Posterior cingulate gyrus (tissue), 11 donors: ENCODE measurements around the gene AVEN.
"Not testable (repeated sequence)": the region's sequence is repeated elsewhere in the genome, so short reads cannot be mapped to it uniquely, and the experiment has no call there.

ENCODE experiments used
- DNase-seq, 10 donors: peaks; one replicate each; pipeline versions ENCODE4 v3.0.0 to v3.0.0-alpha.2; 2020 to 2021; ENCODE audit warnings: mixed read lengths in 3 of 10
- intact Hi-C: fragments of 100-400 bp; cut with DNase I; formaldehyde crosslinking; loops from one replicate; pipeline ENCODE4 v1.15.1; 2023

AVEN gene

GRCh38 chr15:34038871-34039789 is at the start of gene AVEN:
AVEN (minus strand) TSS chr15:34039204; CDS start chr15:34039046, 158 bp downstream.
- intact Hi-C loops, result loop anchor here (2.0 to 5.0 kb wide), 2 partner anchors 64 to 303 kb away; partner anchors contain the start of genes NOP10, NUTM1 and PGBD4
- peak in 9 of 10 donors; percentile 22 to 91 (median 32) for DNase-seq

GRCh38 chr15:34085746-34086145 is 46.7 kb upstream of the AVEN start:
- no peak for DNase-seq
- intact Hi-C loops, result no loop called here

GRCh38 chr15:34084086-34084485 is 45.1 kb upstream of the AVEN start:
- intact Hi-C loops, result no loop called here
- peak in 7 of 10 donors; percentile 18 to 88 (median 42) for DNase-seq

DNA sequence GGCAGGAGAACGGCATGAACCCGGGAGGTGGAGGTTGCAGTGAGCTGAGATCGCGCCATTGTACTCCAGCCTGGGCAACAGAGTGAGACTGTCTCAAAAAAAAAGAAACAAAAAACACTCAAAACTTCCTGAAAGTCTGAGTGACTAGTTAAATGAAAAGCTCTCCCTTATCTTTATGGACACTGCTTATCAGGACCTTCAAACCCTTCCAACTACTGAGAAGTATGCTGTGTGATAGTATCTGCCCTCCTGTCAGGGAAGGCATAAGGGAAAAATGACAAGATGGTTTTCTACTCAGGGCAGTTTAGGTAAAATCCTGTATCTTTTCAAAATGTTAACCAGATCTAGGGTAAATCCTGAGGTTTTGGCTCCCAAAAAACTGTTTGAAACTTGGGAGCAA is 40.9 kb upstream of the AVEN start:
- intact Hi-C loops, result no loop called here
- no peak for DNase-seq

GRCh38 chr15:34078900-34079299 is 39.9 kb upstream of the AVEN start:
- DNase-seq, result no peak
- intact Hi-C loops, result no loop called here

DNA sequence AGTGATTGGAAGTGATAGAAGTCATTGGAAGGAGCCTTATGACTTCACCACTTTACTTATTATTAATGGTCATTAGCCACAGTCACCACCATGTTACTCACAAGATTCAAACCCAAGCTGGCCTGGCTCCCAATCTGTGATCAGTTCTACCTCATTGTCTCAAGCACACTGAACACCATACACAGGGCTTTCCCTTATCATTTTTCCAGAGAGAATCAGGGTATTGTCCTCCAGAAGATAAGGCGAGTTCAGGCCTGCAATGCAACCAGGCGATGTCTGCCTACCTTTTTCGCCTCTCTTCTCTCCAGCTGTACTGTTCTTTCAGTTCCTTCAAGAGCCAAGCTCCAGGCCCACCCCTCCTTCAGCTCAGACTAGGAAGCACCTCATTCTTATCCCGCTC is 37.8 kb upstream of the AVEN start:
- intact Hi-C loops, result no loop called here
- no peak for DNase-seq

- DNase-seq, result no peak
- intact Hi-C loops, result no loop called here
These were observed 31.0 kb upstream of the AVEN start for GRCh38 chr15:34070003-34070402.

- DNase-seq, result no peak
- intact Hi-C loops, result no loop called here
These were observed 26.9 kb upstream of the AVEN start for GRCh38 chr15:34065941-34066340.

- DNase-seq, result no peak
- intact Hi-C loops, result no loop called here
These were observed 26.3 kb upstream of the AVEN start for GRCh38 chr15:34065261-34065660.

GRCh38 chr15:34064438-34064837 is 25.4 kb upstream of the AVEN start:
- intact Hi-C loops, result loop anchor here (5.0 kb wide), 1 partner anchor 303 kb away; the partner anchor contains the start of gene LPCAT4
- DNase-seq, result no peak

GRCh38 chr15:34059946-34060345 is 20.9 kb upstream of the AVEN start:
- intact Hi-C loops, result loop anchor here (5.0 kb wide), 1 partner anchor 307 kb away; the partner anchor contains the start of gene LPCAT4
- DNase-seq, result no peak

DNA sequence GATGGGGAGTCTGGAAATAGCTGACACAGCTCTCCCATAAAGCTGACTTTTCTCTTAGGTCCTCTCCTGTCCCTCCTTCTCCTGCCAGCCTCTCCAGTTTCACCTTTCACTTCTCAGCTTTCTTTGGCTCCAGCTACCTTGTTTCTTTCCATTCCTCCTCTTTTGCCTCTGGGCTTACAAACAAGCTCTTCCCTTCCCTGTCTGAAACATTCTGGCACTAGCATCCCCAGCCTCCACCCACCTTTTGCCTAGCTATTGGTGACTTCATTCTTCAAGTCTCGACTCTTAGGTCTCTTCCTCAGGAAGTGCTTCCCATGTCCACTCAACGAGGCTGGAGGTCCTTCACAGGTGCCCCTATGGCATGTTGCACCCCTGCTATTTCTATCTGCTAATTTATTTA is 20.5 kb upstream of the AVEN start:
- intact Hi-C loops, result no loop called here
- DNase-seq, result no peak

DNA sequence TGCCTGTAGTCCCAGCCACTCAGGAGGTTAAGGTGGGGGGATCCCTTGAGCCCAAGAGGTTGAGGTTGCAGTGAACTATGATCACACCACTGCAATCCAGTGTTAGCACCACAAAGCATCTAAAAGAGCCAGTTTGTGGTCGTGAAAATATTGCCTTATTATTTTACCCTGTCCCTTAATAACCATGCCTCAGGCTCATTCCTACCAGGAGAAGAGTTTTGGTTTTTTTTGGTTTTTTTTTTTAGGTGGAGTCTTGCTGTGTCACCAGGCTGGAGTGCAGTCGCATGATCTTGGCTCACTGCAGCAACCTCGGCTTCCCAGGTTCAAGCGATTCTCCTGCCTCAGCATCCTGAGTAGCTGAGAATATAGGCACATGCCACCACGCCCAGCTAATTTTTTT is 17.9 kb upstream of the AVEN start:
- DNase-seq, result no peak
- intact Hi-C loops, result no loop called here

DNA sequence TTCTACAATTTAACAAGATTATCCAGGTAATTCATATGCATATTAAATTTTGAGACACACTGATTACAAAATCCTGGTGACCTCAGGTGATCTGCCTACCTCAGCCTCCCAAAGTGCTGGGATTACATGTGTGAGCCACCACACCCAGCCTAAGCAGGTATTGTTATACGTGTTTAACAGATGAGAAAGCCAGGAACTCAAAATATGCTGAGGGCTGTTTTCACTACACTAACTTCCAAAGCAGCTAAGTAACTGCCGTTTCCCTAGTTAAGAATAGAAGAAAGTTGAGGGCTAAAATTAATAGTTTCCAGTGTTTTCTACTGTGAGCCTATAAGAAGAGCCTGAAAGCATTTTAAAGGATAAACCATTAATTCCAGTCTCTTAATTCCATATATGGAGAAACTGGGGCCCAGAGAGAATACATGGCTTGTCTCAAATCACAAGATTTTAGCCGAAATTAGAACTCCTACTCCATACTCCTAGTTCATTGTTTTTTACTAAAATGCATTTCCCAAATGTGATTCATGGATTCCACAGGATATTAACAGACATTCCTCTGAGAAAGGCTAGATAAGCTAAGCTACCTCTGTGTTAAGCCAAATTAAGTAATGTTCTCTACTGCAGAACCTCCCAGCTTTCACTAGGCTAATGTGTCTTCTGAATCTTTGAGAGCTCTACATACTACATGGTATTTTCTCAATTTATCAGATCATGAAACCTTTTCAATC is 17.0 kb upstream of the AVEN start:
- intact Hi-C loops, result no loop called here
- DNase-seq, result no peak

DNA sequence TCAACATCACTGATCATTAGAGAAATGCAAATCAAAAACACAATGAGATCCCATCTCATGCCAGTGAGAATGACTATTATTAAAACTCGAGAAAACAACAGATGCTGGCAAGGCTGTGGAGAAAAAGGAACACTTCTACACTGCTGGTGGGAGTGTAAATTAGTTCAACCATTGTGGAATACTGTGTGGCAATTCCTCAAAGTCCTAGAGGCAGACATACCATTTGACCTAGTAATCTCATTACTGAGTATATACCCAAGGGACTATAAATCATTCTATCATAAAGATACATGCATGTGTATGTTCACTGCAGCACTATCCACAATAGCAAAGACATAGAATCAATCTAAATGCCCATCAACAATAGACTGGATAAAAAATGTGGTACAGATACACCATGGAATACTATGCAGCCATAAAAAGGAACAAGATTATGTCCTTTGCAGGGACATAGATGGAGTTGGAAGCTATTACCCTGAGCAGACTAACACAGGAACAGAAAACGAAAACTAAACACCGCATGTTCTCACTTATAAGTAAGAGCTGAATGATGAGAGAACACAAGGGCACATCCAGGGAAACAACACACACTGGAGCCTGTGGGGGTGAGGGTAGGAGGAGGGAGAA is 15.2 kb upstream of the AVEN start:
- intact Hi-C loops, result no loop called here
- DNase-seq, result no peak

DNA sequence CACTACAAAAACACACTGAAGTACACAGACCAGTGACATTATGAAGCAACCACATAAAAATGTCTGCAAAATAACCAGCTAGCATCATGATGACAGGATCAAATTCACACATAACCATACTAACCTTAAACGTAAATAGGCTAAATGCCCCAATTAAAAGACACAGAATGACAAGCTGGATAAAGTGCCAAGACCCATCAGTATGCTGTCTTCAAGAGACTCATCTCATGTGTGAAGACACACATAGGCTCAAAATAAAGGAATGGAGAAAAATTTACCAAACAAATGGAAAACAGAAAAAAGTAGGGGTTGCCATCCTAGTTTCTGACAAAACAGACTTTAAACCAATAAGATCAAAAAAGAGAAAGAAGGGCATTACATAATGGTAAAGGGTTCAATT is 11.4 kb upstream of the AVEN start:
- DNase-seq, intact Hi-C loops: not testable (repeated sequence)

DNA sequence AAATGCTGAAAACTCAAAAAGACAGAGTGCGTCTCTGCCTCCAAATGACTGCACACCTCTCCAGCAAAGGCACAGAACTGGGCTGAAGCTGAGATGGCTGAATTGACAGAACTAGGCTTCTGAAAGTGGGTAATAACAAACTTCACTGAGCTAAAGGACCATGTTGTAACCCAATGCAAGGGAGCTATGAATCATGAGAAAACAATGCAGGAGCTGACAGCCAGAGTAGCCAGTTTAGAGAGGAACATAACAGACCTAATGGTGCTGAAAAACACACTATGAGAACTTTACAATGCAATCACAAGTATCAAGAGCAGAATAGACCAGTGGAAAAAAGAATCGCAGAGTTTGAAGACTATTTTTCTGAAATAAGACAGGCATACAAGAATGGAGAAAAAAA is 10.1 kb upstream of the AVEN start:
- intact Hi-C loops, result no loop called here
- DNase-seq, result no peak

DNA sequence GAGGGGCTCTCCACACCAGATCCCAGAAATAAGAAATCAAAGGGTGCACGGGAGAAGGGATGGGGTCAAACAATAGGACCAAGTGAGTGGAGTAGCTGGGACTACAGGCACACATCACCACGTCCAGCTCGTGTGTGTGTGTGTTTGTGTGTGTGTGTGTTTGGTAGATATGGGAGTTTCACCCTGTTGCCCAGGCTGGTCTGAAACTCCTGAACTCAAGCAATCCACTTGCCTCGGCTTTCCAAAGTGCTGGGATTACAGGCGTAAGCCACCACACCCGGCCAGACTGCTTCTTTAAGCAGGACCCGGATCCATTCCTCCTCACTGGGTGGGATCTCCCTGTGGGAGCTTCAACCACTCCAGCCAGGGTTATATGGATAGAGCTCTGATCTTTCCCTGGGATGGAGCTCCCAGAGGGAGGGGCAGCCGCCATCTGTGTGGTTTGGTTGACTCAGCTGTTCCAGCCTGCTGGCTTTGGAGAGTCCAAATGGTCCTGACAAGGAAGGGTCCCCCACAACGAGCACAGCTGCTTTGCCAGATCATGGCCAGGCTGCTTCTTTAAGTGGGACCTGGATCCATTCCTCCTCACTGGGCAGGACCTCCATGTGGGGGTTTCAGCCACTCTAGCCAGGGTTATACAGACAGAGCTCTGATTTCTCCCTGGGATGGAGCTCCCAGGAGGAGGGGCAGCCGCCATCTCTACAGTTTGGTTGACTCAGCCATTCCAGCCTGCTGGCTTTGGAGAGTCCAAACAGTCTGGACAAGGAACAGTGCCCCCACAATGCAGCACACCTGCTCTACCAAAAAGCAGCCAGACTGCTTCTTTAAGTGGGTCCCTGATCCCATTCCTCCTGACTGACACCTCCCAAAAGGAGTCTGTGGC is 9.1 kb upstream of the AVEN start:
- DNase-seq, result no peak
- intact Hi-C loops, result no loop called here

GRCh38 chr15:34046471-34047145 is 7.6 kb upstream of the AVEN start:
- intact Hi-C loops, result no loop called here
- DNase-seq, result no peak
